22Rv1 (cell line): Measurements from ENCODE around the gene GJB3.
"Not testable (repeated sequence)": the region's sequence is repeated elsewhere in the genome, so short reads cannot be mapped to it uniquely, and the experiment has no call there.

Source experiments
- H3K27ac ChIP-seq: fragments of 450-650 bp; 2 replicates; pipeline ENCODE4 v1.5.1; 2017
- CTCF ChIP-seq: fragments of 450-650 bp; IDR thresholded peaks from 2 replicates; pipeline ENCODE4 v1.5.1; 2017; ENCODE audit warnings: mild to moderate bottlenecking
- ZFX ChIP-seq: fragments of 450-650 bp; IDR thresholded peaks from 2 replicates; pipeline ENCODE4 v1.6.1; 2017; ENCODE audit warnings: antibody characterized with exemption, borderline replicate concordance

The GJB3 gene

DNA sequence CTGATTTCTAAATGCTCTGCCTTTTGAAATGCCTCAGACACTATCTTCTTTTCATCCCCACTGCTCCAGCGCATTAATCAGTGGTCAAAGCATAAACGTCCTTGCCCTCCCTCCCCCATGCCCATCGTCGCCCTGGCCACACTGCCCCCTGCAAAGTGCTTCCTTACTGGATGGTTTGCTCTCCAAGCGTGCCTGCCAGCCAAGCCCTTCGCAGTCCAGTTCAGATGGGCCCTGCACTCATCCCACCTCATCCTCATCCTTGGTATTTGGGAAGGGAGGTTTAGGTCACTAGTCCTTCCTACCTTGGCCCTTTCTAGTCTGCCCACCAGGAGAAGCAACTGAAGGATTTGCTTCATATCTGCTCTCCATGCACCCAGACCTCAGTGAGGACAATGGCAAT lies 14.9 kb downstream of the GJB3 start:
- no peak for TF ChIP-seq ZFX
- no peak for TF ChIP-seq CTCF
- no peak overlapping the region for H3K27ac ChIP-seq

- TF ChIP-seq CTCF (no peak), ZFX (no peak)
- no peak overlapping the region for H3K27ac ChIP-seq
Measured at GRCh38 chr1:34796990-34797389, 16.0 kb downstream of the GJB3 start.

DNA sequence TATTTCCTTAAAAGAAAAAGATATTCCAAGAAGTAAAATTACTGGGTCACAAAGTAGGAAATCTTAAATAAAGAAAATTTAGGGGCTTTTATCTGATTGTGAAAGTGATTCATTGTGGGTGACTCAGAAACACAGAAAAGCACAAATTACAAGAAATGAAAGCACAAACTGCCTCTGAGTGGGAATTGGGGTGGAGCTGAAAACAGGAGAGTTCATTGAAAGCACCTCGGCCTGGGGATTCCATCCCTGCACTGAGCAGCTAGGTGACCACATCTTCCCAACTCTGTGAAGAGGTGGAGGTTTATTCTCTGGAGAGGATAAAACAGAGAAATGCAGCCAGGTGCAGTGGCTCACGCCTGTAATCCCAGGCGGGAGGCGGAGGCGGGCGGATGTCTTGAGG lies 19.2 kb downstream of the GJB3 start:
- H3K27ac ChIP-seq, result no peak overlapping the region
- TF ChIP-seq CTCF (no peak), ZFX (no peak)

DNA sequence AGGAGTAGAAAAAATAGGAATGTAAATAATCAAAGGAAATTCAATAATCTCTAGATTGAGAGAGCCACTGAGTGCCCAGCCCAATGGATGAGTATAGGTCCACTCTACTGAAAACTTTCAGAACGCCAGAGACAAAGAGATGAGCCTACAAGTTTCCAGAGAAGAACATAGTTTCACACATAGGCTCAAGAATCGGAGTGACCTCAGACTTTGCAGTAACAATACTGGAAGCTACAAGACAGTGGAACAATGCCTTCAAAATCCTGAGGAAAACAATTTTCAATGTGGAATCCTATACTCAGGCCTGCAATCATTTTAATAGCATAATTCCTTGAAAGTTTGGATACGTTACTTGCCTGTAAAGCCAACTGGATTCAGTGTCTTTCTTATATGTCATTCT lies 22.8 kb downstream of the GJB3 start:
- TF ChIP-seq ZFX, result no peak
- no peak for TF ChIP-seq CTCF
- H3K27ac ChIP-seq, result no peak overlapping the region

DNA sequence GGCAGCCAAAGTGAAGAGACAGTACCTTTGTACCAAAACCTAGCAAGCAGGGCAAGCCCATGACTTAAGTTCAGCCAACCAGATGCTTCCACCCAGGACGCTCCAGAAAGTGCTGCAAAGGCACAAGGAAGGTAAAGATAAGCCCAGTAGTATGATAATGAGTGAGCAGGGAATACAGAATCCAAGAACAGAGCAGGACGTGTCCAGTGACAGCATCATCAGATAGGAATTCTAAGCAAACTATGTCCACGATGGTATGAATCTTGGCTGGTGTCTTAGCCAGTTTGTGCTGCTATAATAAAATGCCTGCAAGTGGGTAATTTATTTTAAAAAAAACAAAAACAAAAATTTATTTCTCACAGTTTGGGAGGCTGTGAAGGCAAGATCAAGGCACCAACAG lies 25.4 kb downstream of the GJB3 start:
- TF ChIP-seq CTCF (no peak), ZFX (no peak)

GRCh38 chr1:34808051-34808810 lies 27.2 kb downstream of the GJB3 start:
- no peak overlapping the region for H3K27ac ChIP-seq
- TF ChIP-seq CTCF (no peak), ZFX (no peak)

More for the DNA sequence above, 25.4 kb downstream of the GJB3 start:
- no peak overlapping the region for H3K27ac ChIP-seq

GRCh38 chr1:34810781-34811180 lies 29.8 kb downstream of the GJB3 start:
- H3K27ac ChIP-seq, result not testable (repeated sequence)

GRCh38 chr1:34816332-34816731 lies 35.3 kb downstream of the GJB3 start:
- TF ChIP-seq ZFX (no peak), CTCF (no peak)
- no peak overlapping the region for H3K27ac ChIP-seq
